GM12892 (cell line): ENCODE results near the gene IGDCC3.

Experiments used
- POLR2A ChIP-seq: IDR thresholded peaks from 2 replicates; pipeline ENCODE4 v1.6.1; 2011; ENCODE audit warnings: low read depth, low read length, control low read depth
- POLR2AphosphoS5 ChIP-seq: IDR thresholded peaks from 2 replicates; pipeline ENCODE4 v1.6.1; 2011; ENCODE audit warnings: low read depth, low read length, control low read depth
- TAF1 ChIP-seq: IDR thresholded peaks from 2 replicates; pipeline ENCODE4 v1.6.1; 2011; ENCODE audit warnings: low read depth, mild to moderate bottlenecking, control low read depth, low read length, borderline replicate concordance

- TF ChIP-seq TAF1, result no peak
- no peak for TF ChIP-seq POLR2AphosphoS5
- no peak for TF ChIP-seq POLR2A
These were observed 8.6 kb upstream of the IGDCC3 start for GRCh38 chr15:65386376-65386775.
